HG02973 (cell line): ENCODE data around the gene TRPC6.
"Not testable (repeated sequence)": the region's sequence is repeated elsewhere in the genome, so short reads cannot be mapped to it uniquely, and the experiment has no call there.

ENCODE experiments used
- ATAC-seq: cut with Tn5 transposase; IDR thresholded peaks from one replicate; pipeline ENCODE4 v1.9.1; 2021; ENCODE audit warnings: moderate library complexity; ENCODE audit not compliant: unreplicated experiment

The TRPC6 gene

DNA sequence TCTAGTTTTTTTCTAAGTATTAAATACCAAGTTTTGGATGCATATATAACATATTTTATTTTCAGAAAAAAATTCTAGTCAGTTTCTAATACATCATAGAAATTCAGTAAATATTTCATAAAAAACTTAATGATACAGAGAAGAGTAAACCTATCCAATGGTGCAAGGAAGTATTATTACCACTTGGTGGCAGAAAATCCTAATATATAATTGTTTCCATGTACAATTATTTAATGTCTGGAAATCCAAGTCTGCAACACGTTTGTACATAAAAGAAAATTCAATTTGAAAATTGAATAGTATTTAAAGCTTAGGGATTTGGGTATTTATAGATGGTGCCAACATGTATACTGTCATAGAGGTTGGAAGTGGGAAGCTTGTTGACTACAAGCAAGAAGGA is 127.0 kb downstream of the TRPC6 start:
- ATAC-seq = no peak

GRCh38 chr11:101453682-101454081 is 130.1 kb downstream of the TRPC6 start:
- no peak for ATAC-seq

- no peak for ATAC-seq
Measured at GRCh38 chr11:101448881-101449442, 134.8 kb downstream of the TRPC6 start.

- ATAC-seq = no peak
Measured at GRCh38 chr11:101446726-101447125, 137.1 kb downstream of the TRPC6 start.

- ATAC-seq = no peak
Measured at GRCh38 chr11:101446238-101446637, 137.6 kb downstream of the TRPC6 start.

DNA sequence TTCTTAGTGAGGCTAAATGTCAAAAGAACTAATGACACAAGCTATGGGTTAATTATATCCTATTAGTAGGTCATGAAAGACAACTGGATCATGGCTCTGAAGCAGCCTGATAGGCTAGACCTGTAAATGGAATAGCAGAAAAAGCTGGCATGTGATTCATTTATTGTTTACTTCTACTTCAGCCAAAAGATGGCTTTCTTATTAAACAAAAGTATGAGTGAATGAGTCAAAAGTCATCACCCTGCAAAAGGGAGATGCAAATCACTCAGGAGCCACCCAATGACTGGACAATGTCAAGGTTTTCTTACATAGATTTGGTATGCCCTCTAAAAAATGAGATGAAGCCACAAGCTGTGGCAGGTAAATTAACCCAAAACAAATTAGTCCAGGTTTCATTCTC is 138.0 kb downstream of the TRPC6 start:
- no peak for ATAC-seq

GRCh38 chr11:101444851-101445250 is 139.0 kb downstream of the TRPC6 start:
- no peak for ATAC-seq

GRCh38 chr11:101444164-101444563 is 139.6 kb downstream of the TRPC6 start:
- no peak for ATAC-seq

GRCh38 chr11:101442936-101443521 is 140.8 kb downstream of the TRPC6 start:
- no peak for ATAC-seq

- no peak for ATAC-seq
Measured at GRCh38 chr11:101442171-101442570, 141.6 kb downstream of the TRPC6 start.

GRCh38 chr11:101441747-101442146 is 142.1 kb downstream of the TRPC6 start:
- ATAC-seq = no peak

DNA sequence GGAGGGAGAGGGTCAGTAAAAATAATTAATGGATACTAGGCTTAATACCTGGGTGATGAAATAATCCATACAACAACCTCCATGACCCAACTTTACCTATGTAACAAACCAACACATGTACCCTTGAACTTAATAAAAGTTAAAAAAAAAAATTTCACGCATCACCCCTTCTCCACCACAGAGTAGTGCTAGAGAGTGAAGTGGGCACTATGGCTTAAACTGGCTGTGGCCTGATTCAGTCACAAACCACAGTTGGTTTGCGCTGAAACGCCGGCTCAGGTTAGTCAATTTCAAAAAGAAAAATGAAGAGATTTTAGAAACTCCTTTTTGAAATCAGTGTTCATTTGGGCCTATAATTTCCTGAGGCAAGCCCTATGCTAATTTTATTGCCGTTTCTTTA is 144.3 kb downstream of the TRPC6 start:
- no peak for ATAC-seq

DNA sequence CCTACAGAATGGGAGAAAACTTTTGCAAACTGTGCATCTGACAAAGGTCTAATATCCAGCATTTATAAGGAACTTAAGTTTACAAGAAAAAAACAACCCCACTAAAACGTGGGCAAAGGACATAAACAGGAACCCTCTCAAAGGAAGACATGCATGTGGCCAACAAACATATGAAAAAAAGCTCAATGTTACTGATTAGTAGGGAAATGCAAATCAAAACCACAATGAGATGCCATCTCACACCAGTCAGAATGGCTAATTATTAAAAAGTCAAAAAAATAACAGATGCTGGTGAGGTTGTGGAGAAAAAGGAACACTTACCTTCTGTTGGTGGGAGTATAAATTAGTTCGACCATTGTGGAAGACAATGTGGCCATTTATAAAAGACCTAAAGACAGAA is 145.1 kb downstream of the TRPC6 start:
- ATAC-seq = not testable (repeated sequence)

DNA sequence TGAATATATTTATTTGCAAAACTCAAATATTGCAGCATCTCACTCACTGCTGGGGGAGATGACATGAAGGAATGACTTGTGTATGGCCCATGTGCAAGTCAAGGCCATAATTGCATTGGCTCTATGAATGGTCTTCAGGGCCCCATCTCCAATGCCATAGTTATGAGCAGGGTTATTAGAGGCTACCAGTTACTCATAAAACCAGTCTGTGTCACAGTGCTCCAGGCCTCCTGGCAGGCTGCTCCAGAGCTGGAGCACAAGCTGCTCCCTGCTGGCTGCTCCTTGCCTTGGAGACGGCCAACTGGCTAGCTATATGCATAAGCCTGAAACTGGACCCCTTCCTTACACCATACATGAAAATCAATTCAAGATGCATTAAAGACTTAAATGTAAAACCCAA is 145.7 kb downstream of the TRPC6 start:
- ATAC-seq = no peak

DNA sequence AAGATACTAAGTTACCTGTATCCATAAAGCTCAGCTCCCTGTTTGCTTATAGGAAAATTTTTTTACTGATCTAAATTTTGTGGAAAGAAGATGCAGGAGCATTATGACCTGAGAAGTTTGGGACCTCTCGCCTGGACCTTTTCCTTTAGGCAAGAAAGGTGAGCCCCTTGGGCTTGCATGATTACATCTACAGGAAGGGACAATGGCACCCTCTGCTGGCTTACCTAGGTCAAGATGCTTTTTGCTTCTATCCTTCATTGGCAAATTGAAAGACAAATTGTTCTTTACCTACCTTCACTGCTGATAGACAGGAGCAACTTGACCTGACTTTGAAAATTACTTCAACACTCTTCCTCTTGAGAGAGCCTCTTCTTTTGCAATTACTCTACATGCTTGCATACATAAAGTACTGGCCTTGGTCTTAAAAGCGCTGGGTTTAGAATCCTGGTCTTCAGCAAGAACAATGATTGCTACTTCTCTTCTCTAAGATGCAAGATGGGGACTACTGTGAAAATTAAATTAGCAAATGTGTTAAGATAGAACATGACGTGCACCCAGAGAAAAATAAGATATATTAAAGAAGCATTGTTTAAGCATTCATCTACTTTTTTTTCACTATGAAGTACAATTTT is 147.2 kb downstream of the TRPC6 start:
- no peak for ATAC-seq

- ATAC-seq = no peak
Measured at GRCh38 chr11:101435408-101435973, 148.3 kb downstream of the TRPC6 start.

GRCh38 chr11:101434026-101434643 is 149.7 kb downstream of the TRPC6 start:
- ATAC-seq = no peak

- no peak for ATAC-seq
Measured at GRCh38 chr11:101433151-101433550, 150.7 kb downstream of the TRPC6 start.

GRCh38 chr11:101429703-101430540 is 153.9 kb downstream of the TRPC6 start:
- no peak for ATAC-seq

DNA sequence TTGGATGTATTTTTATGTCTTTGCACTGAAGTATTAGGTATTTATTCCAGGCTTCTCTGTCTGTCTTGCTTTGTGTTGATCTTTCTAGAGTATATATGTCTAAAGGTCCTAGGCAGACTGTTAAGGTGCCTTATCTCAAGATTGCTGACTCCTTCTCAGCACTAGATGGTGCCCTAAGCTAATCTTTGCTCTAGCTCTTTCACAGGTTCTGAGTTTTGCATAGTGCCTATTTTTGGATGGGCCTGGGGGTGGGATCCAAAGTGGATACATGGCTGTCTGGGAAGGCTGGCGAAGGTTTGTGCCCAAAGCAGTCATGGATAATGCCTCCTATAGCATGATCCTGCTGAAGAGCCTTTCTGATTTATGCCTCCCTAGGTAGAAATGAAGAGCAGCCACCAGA is 154.9 kb downstream of the TRPC6 start:
- ATAC-seq = peak; percentile 62

- ATAC-seq = no peak
Measured at GRCh38 chr11:101407324-101407723, 176.5 kb downstream of the TRPC6 start.
